H1 (cell line): Measurements from ENCODE around the gene LSM3. TPM values are rescaled to one million over a fixed set of nuclear protein-coding genes. Genes with fewer than 3 reads are reported as not detected.

Experiments used
- CHD7 ChIP-seq: fragments of 300-600 bp; sonication (generic); IDR thresholded peaks from 2 replicates; pipeline ENCODE4 v1.7.1; 2012; ENCODE audit warnings: low read length, moderate library complexity, mild to moderate bottlenecking, inconsistent platforms; ENCODE audit not compliant: insufficient replicate concordance
- CTCF ChIP-seq, 3 experiments: IDR thresholded peaks; 1 replicate in 2 of 3; 2 replicates in 1 of 3; pipeline versions ENCODE4 v1.5.1 to v1.6.1; 2011; ENCODE audit warnings: low read length in 3 of 3, mild to moderate bottlenecking in 3 of 3, inconsistent platforms in 2 of 3, low read depth in 1 of 3, moderate library complexity in 1 of 3; ENCODE audit not compliant: insufficient read depth in 1 of 3; ENCODE audit errors: control extremely low read depth in 1 of 3
- polyA plus RNA-seq, 7 experiments: library from polyadenylated mRNA; depleted of rRNA in 3 of 7; stranded (reverse) in 5 of 7; unstranded in 2 of 7; fragments of >200 nt in 5 of 7; fragments of 200-250 nt in 2 of 7; gene quantifications; 1 replicate in 5 of 7; 2 replicates in 1 of 7; 4 replicates in 1 of 7; pipeline versions ENCODE4 v1.2.1 to v1.2.3, GENCODE V29; 2011 to 2013; ENCODE audit warnings: missing spikeins in 2 of 7, mixed read lengths in 2 of 7
- total RNA-seq: library from RNA; stranded (reverse); fragmentation: NEBNext Ultra II Directional; extraction: Animal tissue kit (Norgen Biotek cat#: 25700); gene quantifications from 2 replicates; pipeline ENCODE4 v1.2.1, GENCODE V29; 2021

Gene LSM3
- total and polyA plus RNA-seq, 2 of the 8 experiments (the other 6 are each of a cell fraction or from before 2014, with no cell fraction given) = 7.1 to 25.4 TPM

- TF ChIP-seq CHD7 (no peak), CTCF (IDR thresholded peaks at IDR 0.05; ENCODE audit: control extremely low read depth in 1 of 3, insufficient read depth in 1 of 3, low read depth in 1 of 3, low read length in 3 of 3) (no peak)
Measured at GRCh38 chr3:14201940-14202684, 23.5 kb downstream of the LSM3 start (continued).
